ENCODE results near the gene CFL2.

GRCh38 chr14:34699873-34700621 lies 14.3 kb downstream of the CFL2 start:
- TF ChIP-seq CTCF (IDR thresholded peaks at IDR 0.05) (no peak), POLR2A (IDR thresholded peaks at IDR 0.05) (no peak), EP300 (IDR thresholded peaks at IDR 0.05) (no peak)

Measured in ovary (tissue), 3 donors.